HepG2 (cell line): ENCODE measurements around the gene FGD2. TPM values are rescaled to one million over a fixed set of nuclear protein-coding genes. Genes with fewer than 3 reads are reported as not detected.

Experiments used
- AKAP8 ChIP-seq: sonication (generic); formaldehyde crosslinking; IDR thresholded peaks from 2 replicates; pipeline ENCODE4 v1.5.1; 2020; ENCODE audit warnings: mild to moderate bottlenecking, missing genetic modification reagents
- BCL3 ChIP-seq: sonication (generic); formaldehyde crosslinking; IDR thresholded peaks from 2 replicates; pipeline ENCODE4 v1.5.1; 2020; ENCODE audit warnings: mild to moderate bottlenecking, missing genetic modification reagents, moderate library complexity
- CBFB ChIP-seq: sonication (generic); formaldehyde crosslinking; IDR thresholded peaks from 2 replicates; pipeline ENCODE4 v1.4.0; 2020; ENCODE audit warnings: missing genetic modification reagents
- CHD4 ChIP-seq: fragments of 200-600 bp; sonication (generic); IDR thresholded peaks from 2 replicates; pipeline ENCODE4 v1.7.0; 2017; ENCODE audit warnings: mild to moderate bottlenecking, low read length, borderline replicate concordance
- DRAP1 ChIP-seq: IDR thresholded peaks from 2 replicates; pipeline ENCODE4 v1.6.1; 2016; ENCODE audit warnings: missing genetic modification reagents, missing compliant biosample characterization
- FOSL1 ChIP-seq: sonication (generic); formaldehyde crosslinking; IDR thresholded peaks from 2 replicates; pipeline ENCODE4 v1.9.0; 2021; ENCODE audit warnings: missing genetic modification reagents, borderline replicate concordance
- FOXO1 ChIP-seq: sonication (generic); formaldehyde crosslinking; IDR thresholded peaks from 2 replicates; pipeline ENCODE4 v1.4.0; 2020; ENCODE audit warnings: missing genetic modification reagents
- GRHL1 ChIP-seq: sonication (generic); formaldehyde crosslinking; conservative IDR thresholded peaks from 2 replicates; pipeline ENCODE4 v1.8.0; 2022; ENCODE audit warnings: missing genetic modification reagents
- POLR2G ChIP-seq: fragments of 200-400 bp; formaldehyde crosslinking; IDR thresholded peaks from 2 replicates; pipeline ENCODE4 v1.6.1; 2018; ENCODE audit warnings: mild to moderate bottlenecking, low read depth, low read length, moderate library complexity
- TRIM22 ChIP-seq: fragments of 450-650 bp; IDR thresholded peaks from 2 replicates; pipeline ENCODE4 v1.6.1; 2017
- ZMAT3 ChIP-seq: sonication (generic); formaldehyde crosslinking; conservative IDR thresholded peaks from 2 replicates; pipeline ENCODE4 v1.7.0; 2021; ENCODE audit warnings: missing genetic modification reagents
- ZNF292 ChIP-seq: sonication (generic); formaldehyde crosslinking; IDR thresholded peaks from 2 replicates; pipeline ENCODE4 v1.8.1; 2022; ENCODE audit warnings: mild to moderate bottlenecking, low read depth, missing genetic modification reagents, borderline replicate concordance
- ZNF333 ChIP-seq: sonication (generic); formaldehyde crosslinking; IDR thresholded peaks from 2 replicates; pipeline ENCODE4 v1.4.0; 2020; ENCODE audit warnings: mild to moderate bottlenecking, missing genetic modification reagents, borderline replicate concordance
- ZNF615 ChIP-seq: sonication (generic); formaldehyde crosslinking; IDR thresholded peaks from 2 replicates; pipeline ENCODE4 v1.5.0; 2020; ENCODE audit warnings: mild to moderate bottlenecking, missing genetic modification reagents, borderline replicate concordance
- ZNF646 ChIP-seq: sonication (generic); formaldehyde crosslinking; IDR thresholded peaks from 2 replicates; pipeline ENCODE4 v1.9.0; 2021; ENCODE audit warnings: mild to moderate bottlenecking, missing genetic modification reagents
- ZNF713 ChIP-seq: sonication (generic); formaldehyde crosslinking; IDR thresholded peaks from 2 replicates; pipeline ENCODE4 v1.4.0; 2020; ENCODE audit warnings: mild to moderate bottlenecking, missing genetic modification reagents
- ZNF816 ChIP-seq: sonication (generic); formaldehyde crosslinking; IDR thresholded peaks from 2 replicates; pipeline ENCODE4 v1.8.0; 2022; ENCODE audit warnings: missing genetic modification reagents, mild to moderate bottlenecking, borderline replicate concordance
- polyA plus RNA-seq, 8 experiments: library from polyadenylated mRNA; depleted of rRNA in 3 of 8; stranded (reverse) in 7 of 8; unstranded in 1 of 8; fragments of >200 nt; fragmentation: Illumina TruSeq in 4 of 8; extraction: Trizol in 4 of 8; gene quantifications; 2 replicates each; pipeline versions ENCODE4 v1.2.1 to v1.2.3, GENCODE V29; 2011 to 2016; ENCODE audit warnings: low read depth in 4 of 8, missing spikeins in 1 of 8, mixed read lengths in 1 of 8; ENCODE audit not compliant: insufficient read depth in 1 of 8
- total RNA-seq, 5 experiments: library from RNA; depleted of rRNA; stranded (reverse); fragments of >200 nt; fragmentation: Illumina TruSeq; extraction: Trizol; gene quantifications; 2 replicates each; pipeline ENCODE4 v1.2.3, GENCODE V29; 2016; ENCODE audit warnings: low read depth in 1 of 5

The FGD2 gene
- total and polyA plus RNA-seq, 2 of the 13 experiments (the other 11 are each of a cell fraction or from before 2014, with no cell fraction given) = not detected

GRCh38 chr6:37059344-37060194, 54.1 kb downstream of the FGD2 start (continued):
- TF ChIP-seq ZNF713 (CRISPR knock-in tag) (peak; percentile 74; the same call in 1 of the 2 replicates), CBFB (CRISPR knock-in tag) (peak; percentile 86), FOSL1 (peak; percentile 72; the same call in 1 of the 2 replicates), CHD4 (no peak), ZNF333 (no peak), TRIM22 (no peak), AKAP8 (CRISPR knock-in tag) (peak; percentile 28; the same call in 1 of the 2 replicates), ZNF646 (CRISPR knock-in tag) (peak; percentile 78), BCL3 (CRISPR knock-in tag) (peak; percentile 91), ZNF292 (CRISPR knock-in tag) (peak; percentile 88), ZNF816 (no peak), FOXO1 (CRISPR knock-in tag) (peak; percentile 95), ZMAT3 (CRISPR knock-in tag) (peak; percentile 43; the same call in 1 of the 2 replicates), DRAP1 (CRISPR knock-in tag) (peak; percentile 83; the same call in 1 of the 2 replicates), ZNF615 (CRISPR knock-in tag) (no peak), POLR2G (peak; percentile 90), GRHL1 (CRISPR knock-in tag) (no peak)
